ENCODE measurements around the gene VAMP5. TPM values are rescaled to one million over a fixed set of nuclear protein-coding genes. Genes with fewer than 3 reads are reported as not detected.
A peak's percentile ranks its signal among the peaks of the same experiment; 100 is the strongest.

VAMP5 gene
- total RNA-seq, 1 donor from 2014 or later = 296 TPM

- H3K27ac Mint-ChIP-seq (ENCODE audit: unreplicated experiment) = no peak overlapping the region
- no peak for TF ChIP-seq CTCF (IDR thresholded peaks at IDR 0.05; ENCODE audit: unreplicated experiment)
- H3K36me3 Mint-ChIP-seq (ENCODE audit: low read depth, unreplicated experiment) = peaks cover 47% of the 10 kb centered on the region
- no peaks in the 10 kb centered on the region for H3K9me3 Mint-ChIP-seq (ENCODE audit: unreplicated experiment)
- DNase-seq (ENCODE audit: low spot score) = no peak
- peaks cover 25% of the 10 kb centered on the region for H3K27me3 Mint-ChIP-seq (ENCODE audit: unreplicated experiment)
- peak overlapping the region; percentile 51 for H3K4me3 Mint-ChIP-seq (ENCODE audit: unreplicated experiment)
- H3K4me1 Mint-ChIP-seq (ENCODE audit: unreplicated experiment) = peaks cover 81% of the 10 kb centered on the region
These were observed 8.8 kb downstream of the VAMP5 start for GRCh38 chr2:85593023-85593422.

DNA sequence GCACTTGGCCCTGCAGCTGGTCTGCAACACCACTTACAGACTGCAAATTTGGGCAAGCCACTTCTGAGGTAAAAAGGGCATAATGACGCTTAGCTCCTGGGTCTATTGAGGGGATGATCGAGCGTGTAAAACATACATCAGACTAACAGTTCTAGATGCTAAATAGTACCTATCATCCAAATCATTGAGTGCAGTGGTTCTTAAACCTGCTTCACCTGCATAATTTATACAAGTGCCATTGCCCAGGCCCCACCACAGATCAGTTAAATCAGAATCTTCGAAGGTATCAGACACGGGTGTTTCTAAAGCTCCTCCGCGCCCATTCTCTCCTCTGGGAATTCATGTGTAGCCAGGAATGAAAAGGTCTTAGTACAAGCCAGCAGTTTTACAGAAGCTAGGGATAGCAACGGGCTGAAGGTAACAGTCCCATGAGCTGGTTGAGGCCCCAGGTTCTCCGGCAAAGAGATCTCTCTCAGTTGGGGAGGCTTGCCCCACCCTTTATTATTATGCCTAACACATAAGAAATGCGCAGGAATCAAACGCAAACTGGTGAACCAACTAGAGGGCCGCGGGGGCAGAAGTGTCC, 10.6 kb downstream of the VAMP5 start:
- peaks cover 23% of the 10 kb centered on the region for H3K27me3 Mint-ChIP-seq (ENCODE audit: unreplicated experiment)
- peaks cover 70% of the 10 kb centered on the region for H3K4me1 Mint-ChIP-seq (ENCODE audit: unreplicated experiment)
- no peak for DNase-seq (ENCODE audit: low spot score)
- H3K36me3 Mint-ChIP-seq (ENCODE audit: low read depth, unreplicated experiment) = peaks cover 47% of the 10 kb centered on the region
- peak overlapping the region; percentile 98 for H3K4me3 Mint-ChIP-seq (ENCODE audit: unreplicated experiment)
- no peak for TF ChIP-seq CTCF (IDR thresholded peaks at IDR 0.05; ENCODE audit: unreplicated experiment)
- H3K27ac Mint-ChIP-seq (ENCODE audit: unreplicated experiment) = peak overlapping the region; percentile 94
- no peaks in the 10 kb centered on the region for H3K9me3 Mint-ChIP-seq (ENCODE audit: unreplicated experiment)

DNA sequence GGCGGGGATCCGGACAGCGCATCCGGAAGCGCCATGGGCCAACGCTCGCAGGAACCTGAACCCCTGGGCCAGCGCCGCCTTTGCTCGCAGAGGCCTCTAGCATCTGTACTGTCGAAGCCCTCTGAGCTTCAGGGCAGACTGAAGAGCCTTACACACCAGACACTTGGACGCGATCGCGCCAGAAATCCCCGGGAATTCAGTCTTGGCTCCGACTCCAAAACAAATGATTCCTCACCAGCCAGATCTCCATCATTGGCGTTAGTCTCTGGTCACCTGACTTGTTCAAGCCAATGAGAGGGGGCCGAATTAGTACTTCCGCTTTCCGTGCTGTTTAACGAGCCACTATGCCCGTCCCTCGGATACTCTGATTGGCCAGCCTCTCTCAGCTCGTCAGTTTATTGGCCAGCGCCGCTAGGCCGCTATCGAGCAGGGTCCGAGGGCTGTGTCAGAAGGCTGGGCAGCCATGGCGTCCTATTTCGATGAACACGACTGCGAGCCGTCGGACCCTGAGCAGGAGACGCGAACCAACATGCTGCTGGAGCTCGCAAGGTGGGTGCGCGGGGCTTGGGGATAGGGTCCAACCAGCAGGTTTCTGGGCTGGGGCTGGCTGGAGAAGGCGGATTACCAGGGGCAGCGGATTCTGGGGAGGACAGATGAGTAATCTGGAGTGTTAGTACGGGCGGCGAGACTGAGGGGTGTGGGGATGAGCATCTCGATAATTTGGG, 11.2 kb downstream of the VAMP5 start, which contains the start of gene RNF181:
Gene RNF181 (plus strand): TSS at position 445 of the 725 bp plus-strand sequence. CDS start 19 bp downstream, at position 464.
- no peak for TF ChIP-seq CTCF (IDR thresholded peaks at IDR 0.05; ENCODE audit: unreplicated experiment)
- H3K4me1 Mint-ChIP-seq (ENCODE audit: unreplicated experiment) = peaks cover 63% of the 10 kb centered on the region
- H3K36me3 Mint-ChIP-seq (ENCODE audit: low read depth, unreplicated experiment) = peaks cover 42% of the 10 kb centered on the region
- peak within 1 kb of the TSS; percentile 94 for H3K27ac Mint-ChIP-seq (ENCODE audit: unreplicated experiment)
- H3K9me3 Mint-ChIP-seq (ENCODE audit: unreplicated experiment) = no peaks in the 10 kb centered on the region
- peaks cover 26% of the 10 kb centered on the region for H3K27me3 Mint-ChIP-seq (ENCODE audit: unreplicated experiment)
- peak within 1 kb of the TSS; percentile 98 for H3K4me3 Mint-ChIP-seq (ENCODE audit: unreplicated experiment)
- DNase-seq (ENCODE audit: low spot score) = peak; percentile 89

- no peak for TF ChIP-seq CTCF (IDR thresholded peaks at IDR 0.05; ENCODE audit: unreplicated experiment)
- no peak for DNase-seq (ENCODE audit: low spot score)
- H3K4me3 Mint-ChIP-seq (ENCODE audit: unreplicated experiment) = peak overlapping the region; percentile 98
These were observed 11.7 kb downstream of the VAMP5 start for GRCh38 chr2:85596026-85596333.

GRCh38 chr2:85596486-85597143, 12.4 kb downstream of the VAMP5 start:
- peaks cover 24% of the 10 kb centered on the region for H3K27me3 Mint-ChIP-seq (ENCODE audit: unreplicated experiment)
- DNase-seq (ENCODE audit: low spot score) = no peak
- no peak for TF ChIP-seq CTCF (IDR thresholded peaks at IDR 0.05; ENCODE audit: unreplicated experiment)
- no peaks in the 10 kb centered on the region for H3K9me3 Mint-ChIP-seq (ENCODE audit: unreplicated experiment)
- H3K4me1 Mint-ChIP-seq (ENCODE audit: unreplicated experiment) = peaks cover 53% of the 10 kb centered on the region
- peaks cover 36% of the 10 kb centered on the region for H3K36me3 Mint-ChIP-seq (ENCODE audit: low read depth, unreplicated experiment)
- H3K4me3 Mint-ChIP-seq (ENCODE audit: unreplicated experiment) = peak overlapping the region; percentile 98
- H3K27ac Mint-ChIP-seq (ENCODE audit: unreplicated experiment) = peak overlapping the region; percentile 48

More at GRCh38 chr2:85596026-85596333, 11.7 kb downstream of the VAMP5 start:
- H3K27me3 Mint-ChIP-seq (ENCODE audit: unreplicated experiment) = peaks cover 22% of the 10 kb centered on the region
- peaks cover 58% of the 10 kb centered on the region for H3K4me1 Mint-ChIP-seq (ENCODE audit: unreplicated experiment)
- no peaks in the 10 kb centered on the region for H3K9me3 Mint-ChIP-seq (ENCODE audit: unreplicated experiment)
- H3K27ac Mint-ChIP-seq (ENCODE audit: unreplicated experiment) = peak overlapping the region; percentile 94
- H3K36me3 Mint-ChIP-seq (ENCODE audit: low read depth, unreplicated experiment) = peaks cover 42% of the 10 kb centered on the region

Data from endothelial cell (in vitro differentiated cells).